ENCODE measurements around the gene LRRC37A2. TPM values are rescaled to one million over a fixed set of nuclear protein-coding genes. Genes with fewer than 3 reads are reported as not detected.
"Not testable (repeated sequence)": the region's sequence is repeated elsewhere in the genome, so short reads cannot be mapped to it uniquely, and the experiment has no call there.

LRRC37A2 gene
- total and polyA plus RNA-seq, 2 of the 13 experiments (the other 11 are each of a cell fraction or from before 2014, with no cell fraction given): 3.4 to 4.1 TPM

GRCh38 chr17:46591332-46591731 lies 79.1 kb downstream of the LRRC37A2 start:
- H2AFZ ChIP-seq (ENCODE audit: low read length); DNase-seq (ENCODE audit: low spot score); H3K36me3 ChIP-seq (replicated peaks in 1 of 2; ENCODE audit: control insufficient read depth in 1 of 2, insufficient read depth in 2 of 2, low read length in 2 of 2); H3K4me3 ChIP-seq (replicated peaks in 1 of 3; ENCODE audit: insufficient read depth in 1 of 3, low read depth in 2 of 3, low read length in 3 of 3); H3K4me2 ChIP-seq (ENCODE audit: low read depth, low read length); POLR2A ChIA-PET; H3K27ac ChIP-seq (ENCODE audit: extremely low read length, insufficient read depth, low read length); CTCF ChIA-PET (ENCODE audit: low intra/inter-chr PET ratio, low total read pairs); in situ Hi-C loops (cut with HindIII; ENCODE audit: extremely low pct_ligation_motif_present, low pct_unique_long_range_greater_than_20kb); H4K20me1 ChIP-seq (ENCODE audit: insufficient read depth, low read length); H3K4me1 ChIP-seq (ENCODE audit: insufficient read depth, low read length); H3K9me3 ChIP-seq (ENCODE audit: low read length); FAIRE-seq; BruUV-seq (replicated peaks); H3K27me3 ChIP-seq (ENCODE audit: control insufficient read depth in 1 of 2, insufficient read depth in 2 of 2, low read length in 2 of 2); H3K79me2 ChIP-seq (ENCODE audit: insufficient read depth, low read length); H3K9ac ChIP-seq (ENCODE audit: insufficient read depth, low read depth, low read length); intact Hi-C loops (cut with micrococcal nuclease; ENCODE audit: unreplicated experiment): not testable (repeated sequence)
- WGBS (ENCODE audit: low lambda C conversion rate): no CpG with 5 or more reads among the region's 7 CpGs
- ATAC-seq: peak; percentile 77

DNA sequence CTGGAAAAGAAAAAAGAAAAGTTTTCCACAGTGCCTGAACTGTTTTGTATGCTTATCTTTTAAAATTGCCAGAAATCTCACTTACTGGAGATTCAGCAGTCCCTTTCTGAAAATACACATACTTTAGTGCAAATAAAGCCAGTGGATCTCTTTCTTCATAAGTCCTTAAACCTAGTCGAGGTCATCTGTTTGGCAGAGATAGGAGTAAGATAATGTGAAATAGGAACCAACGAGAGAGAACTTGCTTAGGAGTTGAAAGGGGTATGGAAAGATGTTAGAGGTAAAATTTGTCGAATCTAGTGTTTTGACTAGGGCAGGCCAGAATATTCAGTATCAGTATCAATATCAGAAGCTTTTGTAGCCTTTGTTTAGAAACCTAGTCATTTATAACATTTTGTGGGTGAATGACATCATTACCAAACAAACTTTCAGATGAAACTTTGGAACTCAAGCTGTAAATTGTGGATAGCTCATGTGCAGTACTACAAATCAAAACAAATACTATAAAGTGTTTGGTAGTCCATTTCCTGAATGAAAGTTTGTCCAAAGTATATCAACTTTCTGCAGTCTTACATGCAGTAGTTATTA lies 86.2 kb downstream of the LRRC37A2 start:
- POLR2A ChIA-PET; FAIRE-seq; in situ Hi-C loops (cut with HindIII; ENCODE audit: extremely low pct_ligation_motif_present, low pct_unique_long_range_greater_than_20kb); H3K4me2 ChIP-seq (ENCODE audit: low read depth, low read length); H3K27me3 ChIP-seq (ENCODE audit: control insufficient read depth in 1 of 2, insufficient read depth in 2 of 2, low read length in 2 of 2); H3K4me3 ChIP-seq (replicated peaks in 1 of 3; ENCODE audit: insufficient read depth in 1 of 3, low read depth in 2 of 3, low read length in 3 of 3); H3K9ac ChIP-seq (ENCODE audit: insufficient read depth, low read depth, low read length); H4K20me1 ChIP-seq (ENCODE audit: insufficient read depth, low read length); H3K27ac ChIP-seq (ENCODE audit: extremely low read length, insufficient read depth, low read length); H2AFZ ChIP-seq (ENCODE audit: low read length); H3K79me2 ChIP-seq (ENCODE audit: insufficient read depth, low read length); CTCF ChIA-PET (ENCODE audit: low intra/inter-chr PET ratio, low total read pairs); DNase-seq (ENCODE audit: low spot score); intact Hi-C loops (cut with micrococcal nuclease; ENCODE audit: unreplicated experiment); ATAC-seq; H3K4me1 ChIP-seq (ENCODE audit: insufficient read depth, low read length); H3K36me3 ChIP-seq (replicated peaks in 1 of 2; ENCODE audit: control insufficient read depth in 1 of 2, insufficient read depth in 2 of 2, low read length in 2 of 2); H3K9me3 ChIP-seq (ENCODE audit: low read length); TF ChIP-seq ATF7 (CRISPR knock-in tag; IDR thresholded peaks at IDR 0.05): not testable (repeated sequence)
- TSS peak; percentile 30 for BruUV-seq (replicated peaks)
- TF ChIP-seq ATF7 (IDR thresholded peaks at IDR 0.05): peak; percentile 77
- 13% methylated on average over 3 of the region's 3 CpGs for WGBS (ENCODE audit: low lambda C conversion rate)

DNA sequence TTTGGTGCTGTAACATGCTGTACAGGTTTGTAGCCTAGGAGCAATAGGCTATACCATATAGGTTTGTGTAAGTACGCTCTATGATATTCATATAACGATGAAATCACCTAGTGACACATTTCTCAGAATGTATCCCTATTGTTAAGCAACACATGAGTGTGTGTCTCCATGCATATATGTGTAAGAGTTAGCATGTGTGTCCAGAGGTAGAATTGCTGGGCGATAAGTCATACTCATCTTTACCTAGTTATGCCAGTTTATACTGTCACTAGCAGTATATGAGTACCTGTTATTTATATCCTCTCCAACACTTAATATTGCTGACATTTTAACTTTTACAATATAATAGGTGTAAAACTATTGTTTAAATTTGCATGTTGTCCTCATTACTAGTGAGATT lies 88.5 kb downstream of the LRRC37A2 start:
- in situ Hi-C loops (cut with HindIII; ENCODE audit: extremely low pct_ligation_motif_present, low pct_unique_long_range_greater_than_20kb); H3K9ac ChIP-seq (ENCODE audit: insufficient read depth, low read depth, low read length); H3K27me3 ChIP-seq (ENCODE audit: control insufficient read depth in 1 of 2, insufficient read depth in 2 of 2, low read length in 2 of 2); POLR2A ChIA-PET; intact Hi-C loops (cut with micrococcal nuclease; ENCODE audit: unreplicated experiment); H3K4me2 ChIP-seq (ENCODE audit: low read depth, low read length); H3K9me3 ChIP-seq (ENCODE audit: low read length); CTCF ChIA-PET (ENCODE audit: low intra/inter-chr PET ratio, low total read pairs); H3K4me1 ChIP-seq (ENCODE audit: insufficient read depth, low read length); H3K4me3 ChIP-seq (replicated peaks in 1 of 3; ENCODE audit: insufficient read depth in 1 of 3, low read depth in 2 of 3, low read length in 3 of 3); DNase-seq (ENCODE audit: low spot score); H3K79me2 ChIP-seq (ENCODE audit: insufficient read depth, low read length); BruUV-seq (replicated peaks); H3K36me3 ChIP-seq (replicated peaks in 1 of 2; ENCODE audit: control insufficient read depth in 1 of 2, insufficient read depth in 2 of 2, low read length in 2 of 2); ATAC-seq; H2AFZ ChIP-seq (ENCODE audit: low read length); H4K20me1 ChIP-seq (ENCODE audit: insufficient read depth, low read length); FAIRE-seq; H3K27ac ChIP-seq (ENCODE audit: extremely low read length, insufficient read depth, low read length): not testable (repeated sequence)
- no CpG with 5 or more reads among the region's 3 CpGs for WGBS (ENCODE audit: low lambda C conversion rate)

GRCh38 chr17:46603125-46603524 lies 90.9 kb downstream of the LRRC37A2 start:
- H3K36me3 ChIP-seq (replicated peaks in 1 of 2; ENCODE audit: control insufficient read depth in 1 of 2, insufficient read depth in 2 of 2, low read length in 2 of 2); H3K27me3 ChIP-seq (ENCODE audit: control insufficient read depth in 1 of 2, insufficient read depth in 2 of 2, low read length in 2 of 2); H3K9me3 ChIP-seq (ENCODE audit: low read length); H3K9ac ChIP-seq (ENCODE audit: insufficient read depth, low read depth, low read length); H2AFZ ChIP-seq (ENCODE audit: low read length); BruUV-seq (replicated peaks); CTCF ChIA-PET (ENCODE audit: low intra/inter-chr PET ratio, low total read pairs); in situ Hi-C loops (cut with HindIII; ENCODE audit: extremely low pct_ligation_motif_present, low pct_unique_long_range_greater_than_20kb); FAIRE-seq; intact Hi-C loops (cut with micrococcal nuclease; ENCODE audit: unreplicated experiment); H3K27ac ChIP-seq (ENCODE audit: extremely low read length, insufficient read depth, low read length); H4K20me1 ChIP-seq (ENCODE audit: insufficient read depth, low read length); H3K79me2 ChIP-seq (ENCODE audit: insufficient read depth, low read length); POLR2A ChIA-PET; H3K4me1 ChIP-seq (ENCODE audit: insufficient read depth, low read length); H3K4me3 ChIP-seq (replicated peaks in 1 of 3; ENCODE audit: insufficient read depth in 1 of 3, low read depth in 2 of 3, low read length in 3 of 3); DNase-seq (ENCODE audit: low spot score); H3K4me2 ChIP-seq (ENCODE audit: low read depth, low read length); ATAC-seq: not testable (repeated sequence)

All from HepG2 (cell line).